ENCODE data around the gene ARRDC2. TPM values are rescaled to one million over a fixed set of nuclear protein-coding genes. Genes with fewer than 3 reads are reported as not detected.

The ARRDC2 gene
- total RNA-seq, 1 donor from 2014 or later = 2.6 TPM

- Mint-ChIP-seq H3K36me3 (ENCODE audit: low read depth, unreplicated experiment) (no peaks in the 10 kb centered on the region), H3K9me3 (ENCODE audit: unreplicated experiment) (no peaks in the 10 kb centered on the region), H3K4me3 (ENCODE audit: unreplicated experiment) (no peak overlapping the region), H3K4me1 (ENCODE audit: low read depth, unreplicated experiment) (no peaks in the 10 kb centered on the region), H3K27me3 (ENCODE audit: low read depth, unreplicated experiment) (peaks cover 25% of the 10 kb centered on the region), H3K27ac (ENCODE audit: unreplicated experiment) (no peak overlapping the region)
- Histone ChIP-seq H3K4me2 (ENCODE audit: low read length) (no peak overlapping the region), H3K27me3 (ENCODE audit: insufficient read depth, low read length) (no peaks in the 10 kb centered on the region), H3K4me1 (ENCODE audit: insufficient read depth, low read length) (no peaks in the 10 kb centered on the region), H3K36me3 (ENCODE audit: insufficient read depth, low read length) (no peaks in the 10 kb centered on the region), H3K9me3 (ENCODE audit: insufficient read depth, low read depth, low read length) (peaks cover 3% of the 10 kb centered on the region), H3K27ac (ENCODE audit: low read depth, low read length) (no peak overlapping the region), H3K4me3 (ENCODE audit: insufficient read depth, low read depth, low read length) (no peak overlapping the region), H2AFZ (ENCODE audit: low read depth, low read length) (no peak overlapping the region), H3K9ac (ENCODE audit: low read length) (no peak overlapping the region), H3K79me2 (ENCODE audit: insufficient read depth, low read length) (no peaks in the 10 kb centered on the region), H4K20me1 (ENCODE audit: insufficient read depth, low read length) (no peaks in the 10 kb centered on the region)
- FAIRE-seq (no peak), DNase-seq (ENCODE audit: low read depth) (no peak)
- TF ChIP-seq EZH2 (IDR thresholded peaks at IDR 0.05; ENCODE audit: insufficient read depth, low read length) (no peak), CTCF (IDR thresholded peaks at IDR 0.05; ENCODE audit: insufficient read depth, low read depth, low read length) (no peak)
Measured at GRCh38 chr19:18060472-18060871, 52.5 kb downstream of the ARRDC2 start.

GRCh38 chr19:18062028-18062427 lies 54.1 kb downstream of the ARRDC2 start:
- Mint-ChIP-seq H3K27me3 (ENCODE audit: low read depth, unreplicated experiment) (peaks cover 25% of the 10 kb centered on the region), H3K4me1 (ENCODE audit: low read depth, unreplicated experiment) (no peaks in the 10 kb centered on the region), H3K27ac (ENCODE audit: unreplicated experiment) (no peak overlapping the region), H3K4me3 (ENCODE audit: unreplicated experiment) (no peak overlapping the region), H3K36me3 (ENCODE audit: low read depth, unreplicated experiment) (no peaks in the 10 kb centered on the region), H3K9me3 (ENCODE audit: unreplicated experiment) (no peaks in the 10 kb centered on the region)
- Histone ChIP-seq H3K27ac (ENCODE audit: low read depth, low read length) (no peak overlapping the region), H3K4me2 (ENCODE audit: low read length) (no peak overlapping the region), H3K36me3 (ENCODE audit: insufficient read depth, low read length) (no peaks in the 10 kb centered on the region), H3K4me3 (ENCODE audit: insufficient read depth, low read depth, low read length) (no peak overlapping the region), H3K79me2 (ENCODE audit: insufficient read depth, low read length) (no peaks in the 10 kb centered on the region), H3K4me1 (ENCODE audit: insufficient read depth, low read length) (no peaks in the 10 kb centered on the region), H3K9ac (ENCODE audit: low read length) (no peak overlapping the region), H3K9me3 (ENCODE audit: insufficient read depth, low read depth, low read length) (peaks cover 3% of the 10 kb centered on the region), H3K27me3 (ENCODE audit: insufficient read depth, low read length) (no peaks in the 10 kb centered on the region), H4K20me1 (ENCODE audit: insufficient read depth, low read length) (no peaks in the 10 kb centered on the region), H2AFZ (ENCODE audit: low read depth, low read length) (no peak overlapping the region)
- DNase-seq (ENCODE audit: low read depth) (no peak), FAIRE-seq (no peak)
- TF ChIP-seq EZH2 (IDR thresholded peaks at IDR 0.05; ENCODE audit: insufficient read depth, low read length) (no peak), CTCF (IDR thresholded peaks at IDR 0.05; ENCODE audit: insufficient read depth, low read depth, low read length) (no peak)

GRCh38 chr19:18063463-18063862 lies 55.5 kb downstream of the ARRDC2 start:
- H3K4me1 ChIP-seq (ENCODE audit: insufficient read depth, low read length) = no peaks in the 10 kb centered on the region
- no peaks in the 10 kb centered on the region for H3K36me3 ChIP-seq (ENCODE audit: insufficient read depth, low read length)
- H3K27ac ChIP-seq (ENCODE audit: low read depth, low read length) = no peak overlapping the region
- DNase-seq (ENCODE audit: low read depth) (no peak), FAIRE-seq (no peak)
- H3K4me3 ChIP-seq (ENCODE audit: insufficient read depth, low read depth, low read length) = no peak overlapping the region
- Mint-ChIP-seq H3K27me3 (ENCODE audit: low read depth, unreplicated experiment) (peaks cover 26% of the 10 kb centered on the region), H3K27ac (ENCODE audit: unreplicated experiment) (no peak overlapping the region), H3K9me3 (ENCODE audit: unreplicated experiment) (no peaks in the 10 kb centered on the region), H3K4me1 (ENCODE audit: low read depth, unreplicated experiment) (no peaks in the 10 kb centered on the region), H3K4me3 (ENCODE audit: unreplicated experiment) (no peak overlapping the region), H3K36me3 (ENCODE audit: low read depth, unreplicated experiment) (no peaks in the 10 kb centered on the region)
- no peak overlapping the region for H2AFZ ChIP-seq (ENCODE audit: low read depth, low read length)
- TF ChIP-seq CTCF (IDR thresholded peaks at IDR 0.05; ENCODE audit: insufficient read depth, low read depth, low read length) = no peak
- TF ChIP-seq EZH2 (IDR thresholded peaks at IDR 0.05; ENCODE audit: insufficient read depth, low read length) = no peak
- no peaks in the 10 kb centered on the region for H3K27me3 ChIP-seq (ENCODE audit: insufficient read depth, low read length)
- peaks cover 3% of the 10 kb centered on the region for H3K9me3 ChIP-seq (ENCODE audit: insufficient read depth, low read depth, low read length)
- H3K4me2 ChIP-seq (ENCODE audit: low read length) = no peak overlapping the region
- H3K79me2 ChIP-seq (ENCODE audit: insufficient read depth, low read length) = no peaks in the 10 kb centered on the region
- no peak overlapping the region for H3K9ac ChIP-seq (ENCODE audit: low read length)
- H4K20me1 ChIP-seq (ENCODE audit: insufficient read depth, low read length) = no peaks in the 10 kb centered on the region

Other genes starting within 250 kb of the ARRDC2 start
- gene B3GNT3, start 213.0 kb upstream of the ARRDC2 start, total RNA-seq = 0.36 TPM in 1 of 2 replicates, not detected in the other
- not detected in 2 replicates for gene INSL3, start 186.7 kb upstream of the ARRDC2 start, total RNA-seq
- 1.00 and 1.8 TPM in 2 replicates for gene JAK3, start 160.2 kb upstream of the ARRDC2 start, total RNA-seq
- gene RPL18A, start 148.3 kb upstream of the ARRDC2 start, total RNA-seq = 1,839 and 1,909 TPM in 2 replicates
- not detected in 2 replicates for gene SLC5A5, start 136.2 kb upstream of the ARRDC2 start, total RNA-seq
- gene CCDC124, start 75.2 kb upstream of the ARRDC2 start, total RNA-seq = 91.0 and 97.3 TPM in 2 replicates
- gene KCNN1, start 41.1 kb upstream of the ARRDC2 start, total RNA-seq = 1.5 and 1.6 TPM in 2 replicates
- gene IL12RB1, start 78.8 kb downstream of the ARRDC2 start, total RNA-seq = 0.07 TPM in 1 of 2 replicates, not detected in the other
- 5.5 and 6.3 TPM in 2 replicates for gene MAST3, start 89.6 kb downstream of the ARRDC2 start, total RNA-seq
- 58.4 and 60.6 TPM in 2 replicates for gene PIK3R2, start 145.0 kb downstream of the ARRDC2 start, total RNA-seq
- gene IFI30, start 165.6 kb downstream of the ARRDC2 start, total RNA-seq = 0.89 and 2.3 TPM in 2 replicates
- gene MPV17L2, start 185.0 kb downstream of the ARRDC2 start, total RNA-seq = 17.7 and 21.8 TPM in 2 replicates
- 6.6 and 7.5 TPM in 2 replicates for gene RAB3A, start 195.9 kb downstream of the ARRDC2 start, total RNA-seq
- gene PDE4C, start 218.3 kb downstream of the ARRDC2 start, total RNA-seq = 0.64 and 0.70 TPM in 2 replicates

All from astrocyte (in vitro differentiated cells and primary cell).